Regular cardiac myocyte (primary cell): ENCODE measurements around the gene TRIM4. TPM values are rescaled to one million over a fixed set of nuclear protein-coding genes. Genes with fewer than 3 reads are reported as not detected.

ENCODE experiments used
- total RNA-seq: library from RNA; depleted of rRNA; stranded (reverse); fragments of >200 nt; gene quantifications from 2 replicates; pipeline ENCODE4 v1.2.3, GENCODE V29; 2014

The TRIM4 gene, protein sequence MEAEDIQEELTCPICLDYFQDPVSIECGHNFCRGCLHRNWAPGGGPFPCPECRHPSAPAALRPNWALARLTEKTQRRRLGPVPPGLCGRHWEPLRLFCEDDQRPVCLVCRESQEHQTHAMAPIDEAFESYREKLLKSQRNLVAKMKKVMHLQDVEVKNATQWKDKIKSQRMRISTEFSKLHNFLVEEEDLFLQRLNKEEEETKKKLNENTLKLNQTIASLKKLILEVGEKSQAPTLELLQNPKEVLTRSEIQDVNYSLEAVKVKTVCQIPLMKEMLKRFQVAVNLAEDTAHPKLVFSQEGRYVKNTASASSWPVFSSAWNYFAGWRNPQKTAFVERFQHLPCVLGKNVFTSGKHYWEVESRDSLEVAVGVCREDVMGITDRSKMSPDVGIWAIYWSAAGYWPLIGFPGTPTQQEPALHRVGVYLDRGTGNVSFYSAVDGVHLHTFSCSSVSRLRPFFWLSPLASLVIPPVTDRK
- 16.7 and 22.8 TPM in 2 replicates for total RNA-seq

DNA sequence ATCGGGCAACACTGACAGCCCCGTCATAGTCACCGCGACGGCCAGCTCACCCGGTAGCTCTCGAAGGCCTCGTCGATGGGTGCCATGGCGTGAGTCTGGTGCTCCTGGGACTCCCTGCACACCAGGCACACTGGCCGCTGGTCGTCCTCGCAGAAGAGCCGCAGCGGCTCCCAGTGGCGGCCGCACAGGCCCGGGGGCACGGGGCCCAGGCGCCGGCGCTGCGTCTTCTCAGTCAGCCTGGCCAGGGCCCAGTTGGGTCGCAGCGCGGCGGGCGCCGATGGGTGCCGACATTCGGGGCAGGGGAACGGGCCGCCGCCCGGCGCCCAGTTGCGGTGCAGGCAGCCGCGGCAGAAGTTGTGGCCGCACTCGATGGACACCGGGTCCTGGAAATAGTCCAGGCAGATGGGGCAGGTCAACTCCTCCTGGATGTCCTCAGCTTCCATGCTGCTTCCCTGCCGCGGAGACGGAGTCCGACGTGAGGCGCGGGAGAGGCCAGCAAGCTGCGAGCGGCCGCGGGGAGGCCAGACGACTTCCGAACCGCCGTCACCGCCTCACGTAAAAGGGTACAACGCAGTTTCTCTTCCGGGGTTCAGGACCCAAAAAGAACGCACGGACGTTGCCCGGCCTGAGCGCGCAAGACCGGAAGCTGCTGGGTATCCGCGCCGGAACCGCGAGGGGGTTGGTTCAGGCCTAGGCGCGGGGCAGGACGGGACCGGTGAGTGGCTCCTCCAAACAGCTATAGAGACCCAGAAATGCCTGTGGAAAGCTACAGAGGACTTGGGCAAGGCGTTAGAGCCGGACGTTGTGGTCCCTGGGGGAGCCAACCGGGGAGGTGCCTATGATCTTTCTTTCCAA, at the start of gene TRIM4:
Gene TRIM4 (minus strand): TSS at position 572 of the 855 bp plus-strand sequence. CDS start 129 bp downstream, at position 443.

DNA sequence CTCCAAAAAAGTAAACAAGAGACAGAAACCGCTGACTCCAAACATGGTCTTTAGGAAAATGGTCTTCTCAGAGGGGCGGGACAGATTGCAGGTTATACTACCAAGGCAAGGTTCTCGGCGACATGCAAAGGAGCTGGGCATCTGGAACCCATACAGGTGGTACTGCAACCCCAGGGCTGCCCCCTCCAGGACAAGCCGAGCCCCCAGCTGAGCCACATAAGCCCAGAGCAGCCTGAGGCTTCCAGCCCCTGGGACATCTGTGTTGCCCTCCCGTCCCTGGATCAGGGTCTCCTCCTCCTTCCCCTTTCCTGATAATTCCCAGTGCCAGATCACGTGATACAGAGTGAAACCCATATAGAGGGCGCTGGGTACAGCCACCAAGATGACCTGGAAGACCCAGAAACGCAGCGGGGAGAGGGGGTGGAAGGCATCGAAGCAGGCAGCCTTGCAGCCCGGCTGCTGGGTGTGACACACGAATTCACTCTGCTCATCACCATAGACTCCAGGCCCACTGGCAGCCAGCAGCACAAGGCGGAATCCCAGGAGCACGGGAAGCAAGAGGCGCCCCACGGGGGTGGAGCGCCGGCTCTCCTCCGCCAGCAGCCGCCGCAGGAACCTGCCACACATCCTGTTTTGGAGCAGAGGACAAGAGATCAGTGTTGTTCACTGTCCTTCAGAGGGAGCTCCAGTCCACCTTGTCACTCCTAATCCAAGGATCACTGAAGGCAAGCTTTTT, 9.8 kb upstream of the TRIM4 start, which contains the start of gene GJC3:
Gene GJC3 (minus strand): TSS at position 627 of the 736 bp plus-strand sequence. CDS start 0 bp downstream, at position 627.

DNA sequence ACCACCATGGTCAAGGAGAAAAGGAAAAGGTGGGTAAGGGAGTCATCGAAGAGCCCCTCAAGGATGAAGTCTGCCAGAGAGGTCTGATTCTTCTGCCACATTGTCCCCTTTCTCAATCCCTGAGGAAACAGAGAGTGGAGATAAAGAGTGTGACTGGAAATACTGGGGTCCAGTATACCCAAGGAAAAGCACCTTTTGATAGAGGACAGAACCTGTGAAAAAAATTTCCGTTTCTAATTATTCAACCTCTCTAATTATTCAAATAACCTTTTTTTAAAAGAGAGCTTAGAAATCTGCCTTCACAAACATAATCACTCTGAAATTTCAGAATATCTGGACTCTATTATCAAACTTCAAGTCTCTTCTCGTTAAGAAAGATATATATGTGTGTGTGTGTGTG, 42.4 kb downstream of the TRIM4 start, which contains the start of gene OR2AE1:
Gene OR2AE1 (minus strand): TSS at position 101 of the 400 bp plus-strand sequence. CDS start 0 bp downstream, at position 101.

Other genes with a start within 250 kb of the TRIM4 start
- under 0.01 TPM in 1 of 2 replicates, not detected in the other for gene CYP3A5, start 239.5 kb downstream of the TRIM4 start, total RNA-seq
- not detected in 2 replicates for gene CYP3A7, start 184.3 kb downstream of the TRIM4 start, total RNA-seq
- gene CYP3A4, start 135.3 kb downstream of the TRIM4 start, total RNA-seq: not detected in 2 replicates
- not detected in 2 replicates for gene CYP3A43, start 91.5 kb downstream of the TRIM4 start, total RNA-seq
- under 0.01 and 0.28 TPM in 2 replicates for gene OR2AE1, start 42.5 kb downstream of the TRIM4 start, total RNA-seq
- gene GJC3, start 10.1 kb upstream of the TRIM4 start, total RNA-seq: 0.19 and 0.28 TPM in 2 replicates
- gene AZGP1, start 56.5 kb upstream of the TRIM4 start, total RNA-seq: not detected in 2 replicates
- gene ZKSCAN1, start 96.1 kb upstream of the TRIM4 start, total RNA-seq: 35.3 and 49.3 TPM in 2 replicates
- 7.9 and 11.8 TPM in 2 replicates for gene ZSCAN21, start 130.2 kb upstream of the TRIM4 start, total RNA-seq
- gene ZNF3, start 162.2 kb upstream of the TRIM4 start, total RNA-seq: 17.4 and 20.0 TPM in 2 replicates
- gene COPS6, start 169.4 kb upstream of the TRIM4 start, total RNA-seq: 41.7 and 150 TPM in 2 replicates
- gene MCM7, start 181.9 kb upstream of the TRIM4 start, total RNA-seq: 20.0 and 148 TPM in 2 replicates
- gene AP4M1, start 182.1 kb upstream of the TRIM4 start, total RNA-seq: 16.5 and 22.0 TPM in 2 replicates
- 33.0 and 51.6 TPM in 2 replicates for gene TAF6, start 199.8 kb upstream of the TRIM4 start, total RNA-seq
- gene CNPY4, start 200.1 kb upstream of the TRIM4 start, total RNA-seq: 39.9 and 57.2 TPM in 2 replicates
- 2.5 and 4.2 TPM in 2 replicates for gene MBLAC1, start 207.4 kb upstream of the TRIM4 start, total RNA-seq
- 71.7 and 78.1 TPM in 2 replicates for gene LAMTOR4, start 229.4 kb upstream of the TRIM4 start, total RNA-seq
- 2.8 and 6.9 TPM in 2 replicates for gene TRAPPC14, start 239.2 kb upstream of the TRIM4 start, total RNA-seq
- 1.5 and 3.1 TPM in 2 replicates for gene GAL3ST4, start 249.1 kb upstream of the TRIM4 start, total RNA-seq